IPS-20b (cell line): ENCODE results near the gene OR13C9.
"Not testable (repeated sequence)": the region's sequence is repeated elsewhere in the genome, so short reads cannot be mapped to it uniquely, and the experiment has no call there.

Experiments
- H3K27ac ChIP-seq: one replicate; pipeline ENCODE4 v1.5.1; 2013; ENCODE audit warnings: low read length
- H3K27me3 ChIP-seq: 2 replicates; pipeline ENCODE4 v1.6.1; 2013; ENCODE audit warnings: mild to moderate bottlenecking, low read length, inconsistent platforms; ENCODE audit not compliant: insufficient read depth
- H3K36me3 ChIP-seq: 2 replicates; pipeline ENCODE4 v1.6.1; 2013; ENCODE audit warnings: low read depth, mild to moderate bottlenecking, inconsistent platforms, low read length, moderate library complexity; ENCODE audit not compliant: insufficient read depth
- H3K4me1 ChIP-seq: 2 replicates; pipeline ENCODE4 v1.6.1; 2013; ENCODE audit warnings: mild to moderate bottlenecking, control low read depth, inconsistent platforms, low read length, moderate library complexity; ENCODE audit not compliant: insufficient read depth
- H3K4me3 ChIP-seq: 2 replicates; pipeline ENCODE4 v1.5.1; 2013; ENCODE audit warnings: mild to moderate bottlenecking, low read length, inconsistent platforms
- H3K9ac ChIP-seq: 2 replicates; pipeline ENCODE4 v1.6.1; 2013; ENCODE audit warnings: low read depth, mild to moderate bottlenecking, inconsistent platforms, low read length, moderate library complexity
- H3K9me3 ChIP-seq: 2 replicates; pipeline ENCODE4 v1.6.1; 2013; ENCODE audit warnings: mild to moderate bottlenecking, low read depth, low read length, inconsistent platforms; ENCODE audit not compliant: insufficient read depth

The OR13C9 gene, protein sequence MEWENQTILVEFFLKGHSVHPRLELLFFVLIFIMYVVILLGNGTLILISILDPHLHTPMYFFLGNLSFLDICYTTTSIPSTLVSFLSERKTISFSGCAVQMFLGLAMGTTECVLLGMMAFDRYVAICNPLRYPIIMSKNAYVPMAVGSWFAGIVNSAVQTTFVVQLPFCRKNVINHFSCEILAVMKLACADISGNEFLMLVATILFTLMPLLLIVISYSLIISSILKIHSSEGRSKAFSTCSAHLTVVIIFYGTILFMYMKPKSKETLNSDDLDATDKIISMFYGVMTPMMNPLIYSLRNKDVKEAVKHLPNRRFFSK

GRCh38 chr9:104618104-104618503 is at the start of gene OR13C9:
Gene OR13C9 (minus strand): TSS chr9:104618204. CDS start chr9:104618204, 0 bp downstream.
- Histone ChIP-seq H3K9me3 (no peaks in the 10 kb centered on the region), H3K4me3 (no peak within 1 kb of the TSS), H3K27ac (no peak within 1 kb of the TSS), H3K27me3 (no peaks in the 10 kb centered on the region), H3K9ac (no peak within 1 kb of the TSS), H3K4me1 (no peaks in the 10 kb centered on the region), H3K36me3 (no peaks in the 10 kb centered on the region)

DNA sequence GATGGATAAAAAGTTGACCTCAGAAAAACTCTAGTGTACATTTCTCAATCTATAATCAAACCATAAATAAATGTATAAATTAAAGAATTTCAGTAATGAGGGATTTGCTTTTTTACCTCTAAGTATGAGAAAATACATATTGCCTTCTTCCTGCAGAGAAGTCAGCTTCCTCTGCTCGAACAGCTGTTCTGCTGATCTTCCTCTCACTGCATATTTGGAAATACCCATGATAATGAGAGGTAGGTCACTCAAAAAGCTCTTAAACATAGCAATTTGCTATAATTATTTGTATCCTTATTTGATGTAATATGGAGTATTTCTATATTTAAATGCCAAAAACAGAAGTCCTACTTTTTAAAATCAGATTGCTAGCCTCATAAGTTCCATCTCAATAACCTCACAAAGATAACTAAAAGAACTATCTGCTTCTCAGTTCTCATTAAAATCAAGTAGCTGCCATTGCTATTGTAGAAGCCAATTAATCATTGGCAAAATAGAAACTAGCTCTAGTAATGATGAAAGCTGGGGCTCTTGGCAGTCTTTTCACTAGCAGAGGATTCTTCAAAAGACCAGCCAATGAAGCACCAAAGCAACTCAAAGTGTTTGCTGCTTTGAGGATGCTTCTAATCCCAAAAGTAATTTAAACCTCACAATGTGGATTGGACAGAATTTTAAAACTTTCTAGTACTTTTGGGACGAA is 40.6 kb upstream of the OR13C9 start:
- no peaks in the 10 kb centered on the region for H3K9me3 ChIP-seq
- H3K9ac ChIP-seq = no peak overlapping the region
- H3K4me3 ChIP-seq = no peak overlapping the region
- H3K27ac ChIP-seq = no peak overlapping the region
- no peaks in the 10 kb centered on the region for H3K27me3 ChIP-seq
- no peaks in the 10 kb centered on the region for H3K36me3 ChIP-seq
- H3K4me1 ChIP-seq = no peaks in the 10 kb centered on the region

- H3K9me3 ChIP-seq = peaks cover 11% of the 10 kb centered on the region; the same call in 1 of the 2 replicates
- no peaks in the 10 kb centered on the region for H3K27me3 ChIP-seq
- H3K36me3 ChIP-seq = no peaks in the 10 kb centered on the region
- no peak overlapping the region for H3K4me3 ChIP-seq
- H3K9ac ChIP-seq = no peak overlapping the region
- no peak overlapping the region for H3K27ac ChIP-seq
- no peaks in the 10 kb centered on the region for H3K4me1 ChIP-seq
Observed at GRCh38 chr9:104635456-104635855, 17.5 kb upstream of the OR13C9 start.

DNA sequence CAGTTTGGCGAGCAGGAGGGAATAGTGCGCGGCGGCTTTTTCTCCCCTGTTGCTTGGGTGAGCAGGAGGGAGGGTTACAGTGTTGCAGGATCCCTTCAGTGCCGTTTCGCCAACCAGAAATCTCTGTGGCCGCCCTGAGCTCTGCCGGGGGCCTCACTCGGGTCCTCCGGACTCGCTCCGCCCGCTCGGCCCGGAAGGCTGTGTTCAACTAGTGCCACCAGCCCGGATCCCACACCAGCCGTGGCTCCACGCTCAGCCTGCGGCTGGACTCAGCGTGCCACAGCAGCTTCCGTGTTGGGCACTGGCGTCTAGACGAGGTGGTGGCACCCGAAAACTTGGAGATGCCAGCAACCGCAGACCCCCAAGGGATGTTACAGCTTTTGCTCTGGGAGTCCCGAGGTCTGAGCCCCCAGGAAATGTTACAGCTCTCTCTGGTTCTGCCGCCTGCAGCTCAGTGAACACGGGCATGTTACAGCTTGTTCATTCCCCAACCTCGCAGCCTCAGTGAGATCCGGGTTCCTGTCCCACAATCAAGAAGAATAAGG is 16.0 kb upstream of the OR13C9 start:
- Histone ChIP-seq H3K4me1 (no peaks in the 10 kb centered on the region), H3K27ac (no peak overlapping the region), H3K27me3 (no peaks in the 10 kb centered on the region), H3K9ac (no peak overlapping the region), H3K4me3 (no peak overlapping the region), H3K9me3 (peaks cover under 1% of the 10 kb centered on the region; the same call in 1 of the 2 replicates), H3K36me3 (no peaks in the 10 kb centered on the region)

GRCh38 chr9:104625964-104626363 is 8.0 kb upstream of the OR13C9 start:
- H3K9ac ChIP-seq, H3K4me3 ChIP-seq, H3K27ac ChIP-seq, H3K27me3 ChIP-seq, H3K36me3 ChIP-seq, H3K4me1 ChIP-seq, H3K9me3 ChIP-seq: not testable (repeated sequence)

DNA sequence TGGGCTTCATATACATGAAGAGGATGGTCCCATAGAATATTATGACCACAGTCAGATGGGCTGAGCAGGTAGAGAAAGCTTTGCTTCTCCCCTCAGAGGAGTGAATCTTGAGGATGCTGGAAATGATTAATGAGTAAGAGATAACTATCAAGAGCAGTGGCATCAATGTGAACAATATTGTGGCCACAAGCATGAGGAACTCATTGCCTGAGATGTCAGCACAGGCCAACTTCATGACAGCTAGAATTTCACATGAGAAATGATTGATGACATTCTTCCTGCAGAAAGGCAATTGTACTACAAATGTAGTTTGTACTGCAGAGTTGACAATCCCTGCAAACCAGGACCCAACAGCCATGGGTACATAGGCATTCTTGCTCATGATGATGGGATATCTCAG is 586 bp downstream of the OR13C9 start:
- Histone ChIP-seq H3K9me3 (no peaks in the 10 kb centered on the region), H3K27me3 (no peaks in the 10 kb centered on the region), H3K4me3 (no peak overlapping the region), H3K9ac (no peak overlapping the region), H3K36me3 (no peaks in the 10 kb centered on the region), H3K27ac (no peak overlapping the region), H3K4me1 (no peaks in the 10 kb centered on the region)

- H3K9me3 ChIP-seq = no peaks in the 10 kb centered on the region
- H3K4me1 ChIP-seq = no peaks in the 10 kb centered on the region
Observed at GRCh38 chr9:104611213-104611612, 6.8 kb downstream of the OR13C9 start.

GRCh38 chr9:104608336-104608735 is 9.7 kb downstream of the OR13C9 start:
- Histone ChIP-seq H3K4me3 (no peak overlapping the region), H3K9ac (no peak overlapping the region), H3K27ac (no peak overlapping the region), H3K9me3 (no peaks in the 10 kb centered on the region), H3K36me3 (no peaks in the 10 kb centered on the region), H3K4me1 (no peaks in the 10 kb centered on the region), H3K27me3 (no peaks in the 10 kb centered on the region)

More at GRCh38 chr9:104611213-104611612, 6.8 kb downstream of the OR13C9 start:
- H3K4me3 ChIP-seq = no peak overlapping the region
- no peak overlapping the region for H3K9ac ChIP-seq
- no peaks in the 10 kb centered on the region for H3K36me3 ChIP-seq
- no peaks in the 10 kb centered on the region for H3K27me3 ChIP-seq
- no peak overlapping the region for H3K27ac ChIP-seq

- Histone ChIP-seq H3K27me3 (no peaks in the 10 kb centered on the region), H3K36me3 (no peaks in the 10 kb centered on the region), H3K27ac (no peak overlapping the region), H3K4me3 (no peak overlapping the region), H3K9ac (no peak overlapping the region), H3K4me1 (no peaks in the 10 kb centered on the region), H3K9me3 (no peaks in the 10 kb centered on the region)
Observed at GRCh38 chr9:104606152-104606551, 11.9 kb downstream of the OR13C9 start.

- not testable (repeated sequence) for H3K36me3 ChIP-seq, H3K9ac ChIP-seq, H3K4me1 ChIP-seq, H3K4me3 ChIP-seq, H3K27ac ChIP-seq, H3K9me3 ChIP-seq, H3K27me3 ChIP-seq
Observed at GRCh38 chr9:104605527-104605926, 12.5 kb downstream of the OR13C9 start, which contains the start of gene OR13C2. Gene OR13C2 (minus strand): TSS chr9:104605627. CDS start chr9:104605627, 0 bp downstream.

DNA sequence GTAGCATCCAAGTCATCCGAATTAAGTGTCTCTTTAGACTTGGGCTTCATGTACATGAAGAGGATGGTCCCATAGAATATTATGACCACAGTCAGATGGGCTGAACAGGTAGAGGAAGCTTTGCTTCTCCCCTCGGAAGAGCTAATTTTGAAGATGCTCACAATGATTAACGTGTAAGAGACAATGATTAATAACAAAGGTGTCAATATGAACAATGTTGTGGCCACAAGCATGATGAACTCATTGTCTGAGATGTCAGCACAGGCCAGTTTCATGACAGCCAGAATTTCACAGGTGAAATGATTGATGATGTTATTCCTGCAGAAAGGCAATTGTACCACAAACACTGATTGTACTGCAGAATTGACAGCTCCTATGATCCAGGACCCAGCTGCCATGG is 13.2 kb downstream of the OR13C9 start:
- H3K27ac ChIP-seq = no peak overlapping the region
- H3K4me1 ChIP-seq = no peaks in the 10 kb centered on the region
- H3K27me3 ChIP-seq = no peaks in the 10 kb centered on the region
- H3K9ac ChIP-seq = no peak overlapping the region
- H3K36me3 ChIP-seq = no peaks in the 10 kb centered on the region
- H3K4me3 ChIP-seq = no peak overlapping the region
- no peaks in the 10 kb centered on the region for H3K9me3 ChIP-seq

- not testable (repeated sequence) for H3K27me3 ChIP-seq, H3K9me3 ChIP-seq, H3K9ac ChIP-seq, H3K36me3 ChIP-seq, H3K4me3 ChIP-seq, H3K27ac ChIP-seq, H3K4me1 ChIP-seq
Observed at GRCh38 chr9:104599313-104599712, 18.7 kb downstream of the OR13C9 start, which contains the start of gene OR13C5. Gene OR13C5 (minus strand): TSS chr9:104599413. CDS start chr9:104599413, 0 bp downstream.
